ENCODE results near the gene BAK1.

GRCh38 chr6:33568826-33569570 lies 11.1 kb downstream of the BAK1 start:
- TF ChIP-seq CTCF (IDR thresholded peaks at IDR 0.05): no peak
- no peak for TF ChIP-seq ZFX (IDR thresholded peaks at IDR 0.05; ENCODE audit: borderline replicate concordance)
